K562 (cell line): Measurements from ENCODE around the gene SLC13A4. TPM values are rescaled to one million over a fixed set of nuclear protein-coding genes. Genes with fewer than 3 reads are reported as not detected.
A peak's percentile ranks its signal among the peaks of the same experiment; 100 is the strongest.

Experiments
- AFF1 ChIP-seq, 2 experiments: fragments of 450-650 bp; IDR thresholded peaks; 2 replicates each; pipeline ENCODE4 v1.6.1; 2018; ENCODE audit warnings: mild to moderate bottlenecking in 2 of 2, low read depth in 1 of 2; ENCODE audit not compliant: partially characterized antibody in 2 of 2
- E2F5 ChIP-seq: sonication (generic); formaldehyde crosslinking; IDR thresholded peaks from 2 replicates; pipeline ENCODE4 v1.8.0; 2022; ENCODE audit warnings: mild to moderate bottlenecking, missing genetic modification reagents
- E2F6 ChIP-seq, 2 experiments: IDR thresholded peaks; 2 replicates each; pipeline ENCODE4 v1.6.1; 2011; ENCODE audit warnings: borderline replicate concordance in 1 of 2, control low read depth in 1 of 2, low read depth in 1 of 2, low read length in 1 of 2, mild to moderate bottlenecking in 1 of 2, mixed read lengths in 1 of 2, moderate library complexity in 1 of 2; ENCODE audit not compliant: insufficient read depth in 1 of 2, insufficient read length in 1 of 2, poor library complexity in 1 of 2, severe bottlenecking in 1 of 2; ENCODE audit errors: extremely low read depth in 1 of 2
- KDM1A ChIP-seq, 2 experiments: fragments of 450-650 bp; IDR thresholded peaks; 2 replicates each; pipeline ENCODE4 v1.6.1; 2016; ENCODE audit warnings: mild to moderate bottlenecking in 2 of 2
- KDM5B ChIP-seq: fragments of 200-600 bp; sonication (generic); IDR thresholded peaks from 2 replicates; pipeline ENCODE4 v1.6.1; 2012; ENCODE audit warnings: low read depth, mild to moderate bottlenecking, moderate library complexity, low read length, control low read depth, inconsistent platforms; ENCODE audit not compliant: insufficient replicate concordance
- LARP7 ChIP-seq: fragments of 450-650 bp; IDR thresholded peaks from 2 replicates; pipeline ENCODE4 v1.6.1; 2016
- MLLT1 ChIP-seq, 2 experiments: fragments of 450-650 bp; IDR thresholded peaks; 2 replicates each; pipeline ENCODE4 v1.6.1; 2016
- PKNOX1 ChIP-seq: fragments of 450-650 bp; IDR thresholded peaks from 2 replicates; pipeline ENCODE4 v1.6.1; 2016
- TRIM24 ChIP-seq, 2 experiments: fragments of 450-650 bp; IDR thresholded peaks; 2 replicates each; pipeline ENCODE4 v1.6.1; 2016
- XRCC3 ChIP-seq: fragments of 450-650 bp; IDR thresholded peaks from 2 replicates; pipeline ENCODE4 v1.6.1; 2017; ENCODE audit warnings: mild to moderate bottlenecking, moderate library complexity
- ZBTB7A ChIP-seq: IDR thresholded peaks from 2 replicates; pipeline ENCODE4 v1.6.1; 2011; ENCODE audit warnings: low read depth, mild to moderate bottlenecking, low read length, moderate library complexity, borderline replicate concordance; ENCODE audit not compliant: control insufficient read depth
- ZC3H8 ChIP-seq: fragments of 450-650 bp; IDR thresholded peaks from 2 replicates; pipeline ENCODE4 v1.6.1; 2017
- ZFP1 ChIP-seq: fragments of 450-650 bp; formaldehyde crosslinking; IDR thresholded peaks from 2 replicates; pipeline ENCODE4 v1.4.0; 2020; ENCODE audit warnings: mild to moderate bottlenecking, mixed read lengths
- ZFPM2 ChIP-seq: fragments of 250-450 bp; sonication (Bioruptor Pico); IDR thresholded peaks from 2 replicates; pipeline ENCODE4 v1.5.1; 2022; ENCODE audit warnings: mild to moderate bottlenecking
- ZNF586 ChIP-seq: fragments of 450-650 bp; formaldehyde crosslinking; conservative IDR thresholded peaks from 2 replicates; pipeline ENCODE4 v1.4.0; 2020; ENCODE audit warnings: mild to moderate bottlenecking, moderate library complexity
- polyA plus RNA-seq, 8 experiments: library from polyadenylated mRNA; depleted of rRNA in 4 of 8; stranded (reverse) in 5 of 8; unstranded in 3 of 8; fragments of >200 nt; fragmentation: Nextera tagmentation in 2 of 8; fragmentation: Illumina TruSeq in 1 of 8; extraction: Ambion mirVana in 2 of 8; extraction: Trizol in 1 of 8; gene quantifications; 2 replicates each; pipeline versions ENCODE4 v1.2.1 to v1.2.3, GENCODE V29; 2011 to 2014; ENCODE audit warnings: inconsistent platforms in 1 of 8, missing spikeins in 1 of 8
- total RNA-seq, 7 experiments: library from RNA; depleted of rRNA in 6 of 7; stranded (reverse); fragments of >200 nt in 6 of 7; fragmentation: Illumina TruSeq in 2 of 7; extraction: Trizol in 2 of 7; gene quantifications; 2 replicates each; pipeline versions ENCODE4 v1.2.1 to v1.2.3, GENCODE V29; 2011 to 2021; ENCODE audit warnings: low replicate concordance in 1 of 7

Gene SLC13A4
- total and polyA plus RNA-seq, 9 of the 15 experiments (the other 6 are each of a cell fraction or from before 2014, with no cell fraction given): 0.11 to 1.0 (median 0.36) TPM

GRCh38 chr7:135661311-135662122 is 66.5 kb downstream of the SLC13A4 start (continued):
- peak; percentile 15; the same call in 1 of the 2 replicates for TF ChIP-seq PKNOX1
- no peak for TF ChIP-seq ZFPM2 (CRISPR knock-in tag)
- peak in 1 of 2 experiments; percentile 8; a peak in 1 of 4 replicates for TF ChIP-seq KDM1A (IDR thresholded peaks at IDR 0.05)
- no peak for TF ChIP-seq ZBTB7A
- peak in 1 of 2 experiments; percentile 94; a peak in 3 of 4 replicates for TF ChIP-seq MLLT1 (IDR thresholded peaks at IDR 0.05)
- peak; percentile 34; the same call in 1 of the 2 replicates for TF ChIP-seq LARP7
- peak in 1 of 2 experiments; percentile 24 for TF ChIP-seq E2F6 (IDR thresholded peaks at IDR 0.05; ENCODE audit: borderline replicate concordance in 1 of 2, extremely low read depth in 1 of 2, insufficient read depth in 1 of 2, insufficient read length in 1 of 2, low read depth in 1 of 2, low read length in 1 of 2, poor library complexity in 1 of 2, severe bottlenecking in 1 of 2)
- no peak for TF ChIP-seq ZC3H8
- no peak for TF ChIP-seq ZNF586
- TF ChIP-seq ZFP1 (CRISPR knock-in tag): no peak
- 0 out of 4 replicates have a peak, but pooled peaks of 1 of the 2 experiments have one; percentile 32 for TF ChIP-seq TRIM24 (IDR thresholded peaks at IDR 0.05)
- TF ChIP-seq XRCC3: no peak
- TF ChIP-seq KDM5B: no peak
- TF ChIP-seq AFF1 (IDR thresholded peaks at IDR 0.05; ENCODE audit: low read depth in 1 of 2, partially characterized antibody in 2 of 2): no peak
- no peak for TF ChIP-seq E2F5
